GM12891 (cell line): ENCODE results near the gene MRPS30.

Experiments used
- DNase-seq: peaks from one replicate; pipeline ENCODE4 v3.0.0; 2011; ENCODE audit warnings: low spot score; ENCODE audit not compliant: insufficient read length
- FAIRE-seq: peaks from 2 replicates; lab custom pipeline; 2011; peaks lifted over from hg19 to GRCh38; lab: Jason Lieb, UNC
- PAX5 ChIP-seq: IDR thresholded peaks from 2 replicates; pipeline ENCODE4 v1.6.1; 2011; ENCODE audit warnings: low read length, moderate library complexity, mild to moderate bottlenecking; ENCODE audit not compliant: insufficient read depth, severe bottlenecking
- POLR2A ChIP-seq: IDR thresholded peaks from 2 replicates; pipeline ENCODE4 v1.6.1; 2011; ENCODE audit warnings: low read depth, low read length, control low read depth
- POLR2AphosphoS5 ChIP-seq: IDR thresholded peaks from 2 replicates; pipeline ENCODE4 v1.6.1; 2011; ENCODE audit warnings: low read depth, low read length, control low read depth
- POU2F2 ChIP-seq: IDR thresholded peaks from 2 replicates; pipeline ENCODE4 v1.6.1; 2011; ENCODE audit warnings: low read depth, mild to moderate bottlenecking, control low read depth, low read length, moderate library complexity
- SPI1 ChIP-seq: IDR thresholded peaks from 2 replicates; pipeline ENCODE4 v1.6.1; 2011; ENCODE audit warnings: low read depth, low read length, control low read depth
- TAF1 ChIP-seq: IDR thresholded peaks from 2 replicates; pipeline ENCODE4 v1.6.1; 2011; ENCODE audit warnings: low read depth, low read length, control low read depth

MRPS30 gene

GRCh38 chr5:44844744-44845143 lies 36.0 kb downstream of the MRPS30 start:
- no peak for TF ChIP-seq SPI1
- TF ChIP-seq PAX5: no peak
- no peak for TF ChIP-seq POLR2A
- TF ChIP-seq POLR2AphosphoS5: no peak
- TF ChIP-seq POU2F2: no peak
- TF ChIP-seq TAF1: no peak
- FAIRE-seq: no peak
- no peak for DNase-seq

GRCh38 chr5:44845777-44846176 lies 37.0 kb downstream of the MRPS30 start:
- TF ChIP-seq POLR2A: no peak
- no peak for TF ChIP-seq POU2F2
- TF ChIP-seq POLR2AphosphoS5: no peak
- no peak for TF ChIP-seq PAX5
- no peak for TF ChIP-seq SPI1
- no peak for TF ChIP-seq TAF1
- FAIRE-seq (no peak), DNase-seq (no peak)

DNA sequence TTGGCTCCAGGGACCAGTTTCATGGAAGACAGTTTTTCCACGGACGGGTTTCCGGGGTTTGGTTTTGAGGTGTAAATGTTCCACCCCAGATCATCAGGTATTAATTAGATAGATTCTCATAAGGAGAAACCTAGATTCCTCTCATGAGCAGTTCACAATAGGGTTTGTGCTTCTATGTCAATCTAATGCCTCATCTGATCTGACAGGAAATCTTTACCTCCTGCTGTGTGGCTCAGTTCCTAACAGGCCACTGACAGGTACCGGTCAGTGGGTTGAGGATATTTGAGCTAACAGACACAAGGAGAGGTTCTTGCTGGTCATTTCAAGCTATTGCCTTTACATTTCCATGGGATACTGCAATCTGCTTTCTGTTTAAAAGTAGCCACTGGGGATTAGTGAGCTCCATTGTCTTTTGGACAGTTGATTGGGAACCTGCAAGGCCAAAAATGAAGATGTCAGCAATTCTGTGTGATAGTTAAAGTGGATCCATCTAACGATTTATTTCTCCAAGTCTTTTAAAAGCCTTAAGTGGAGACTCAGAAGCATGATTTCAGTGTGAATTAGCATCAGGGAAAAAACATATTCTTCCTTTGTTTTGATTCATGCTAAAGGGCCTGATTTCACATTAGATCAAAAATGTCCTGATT lies 38.6 kb downstream of the MRPS30 start:
- no peak for FAIRE-seq
- TF ChIP-seq POLR2AphosphoS5: no peak
- no peak for TF ChIP-seq PAX5
- TF ChIP-seq TAF1: no peak
- TF ChIP-seq SPI1: no peak
- TF ChIP-seq POU2F2: no peak
- TF ChIP-seq POLR2A: no peak
- no peak for DNase-seq

GRCh38 chr5:44860267-44860666 lies 51.5 kb downstream of the MRPS30 start:
- TF ChIP-seq POLR2AphosphoS5: no peak
- TF ChIP-seq TAF1: no peak
- no peak for TF ChIP-seq POLR2A
- no peak for TF ChIP-seq PAX5
- TF ChIP-seq POU2F2: no peak
- no peak for TF ChIP-seq SPI1
- FAIRE-seq (no peak), DNase-seq (no peak)

DNA sequence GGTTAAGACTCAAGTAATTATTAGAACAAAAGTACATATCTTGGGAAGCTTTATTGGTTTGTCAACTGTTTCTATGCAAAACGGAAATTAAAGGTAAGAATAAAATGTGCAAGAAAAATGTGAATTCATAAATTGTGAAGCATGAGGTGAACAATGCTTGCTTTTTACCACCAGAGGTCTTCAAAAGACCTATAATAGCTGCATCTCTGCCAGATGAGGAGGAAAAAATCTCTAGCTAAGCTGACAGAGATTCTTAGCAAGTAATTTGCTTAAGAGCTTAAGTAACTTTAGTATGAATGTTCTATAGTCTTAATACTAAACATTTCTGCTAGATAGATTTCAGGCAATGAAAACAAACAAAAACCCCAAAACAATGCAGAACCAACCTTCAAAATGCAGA lies 54.1 kb downstream of the MRPS30 start:
- FAIRE-seq: no peak

More for the DNA sequence above, 54.1 kb downstream of the MRPS30 start:
- no peak for DNase-seq
- no peak for TF ChIP-seq PAX5
- TF ChIP-seq POLR2A: no peak
- TF ChIP-seq POU2F2: no peak
- no peak for TF ChIP-seq TAF1
- no peak for TF ChIP-seq POLR2AphosphoS5
- TF ChIP-seq SPI1: no peak
